HepG2 (cell line): ENCODE results near the gene PLIN1. TPM values are rescaled to one million over a fixed set of nuclear protein-coding genes. Genes with fewer than 3 reads are reported as not detected.

ENCODE experiments used
- ATAC-seq: fragments of 200-7000 bp; cut with Tn5 transposase; 3 replicates; pipeline ENCODE4 v1.9.1; 2020; ENCODE audit warnings: mild to moderate bottlenecking, moderate library complexity
- BruUV-seq: library from RNA; stranded (reverse); fragments of 400-500 nt; replicated peaks from 2 replicates; lab custom pipeline; 2021; lab: Mats Ljungman, UMichigan
- CTCF ChIA-PET: fragments of 300-600 bp; formaldehyde crosslinking; extraction: SDS; loops from one replicate; lab custom pipeline; 2021; ENCODE audit warnings: low total read pairs, inconsistent platforms, low intra/inter-chr PET ratio; lab: Yijun Ruan, JAX
- POLR2A ChIA-PET: fragments of 350-600 bp; sonication (Branson Sonifier 250); formaldehyde crosslinking; loops from one replicate; lab custom pipeline; 2020; ENCODE audit warnings: antibody characterized with exemption, inconsistent platforms; lab: Yijun Ruan, JAX
- DNase-seq: peaks from one replicate; pipeline ENCODE4 v3.0.0-alpha.2; 2015; ENCODE audit warnings: low spot score
- FAIRE-seq: peaks from 3 replicates; lab custom pipeline; 2011; peaks lifted over from hg19 to GRCh38; lab: Jason Lieb, UNC
- H2AFZ ChIP-seq: one replicate; pipeline ENCODE4 v1.6.1; 2011; ENCODE audit warnings: low read length, inconsistent platforms
- H3K27ac ChIP-seq: fragments of 300-600 bp; 3 replicates; pipeline ENCODE4 v1.8.0; 2011; ENCODE audit warnings: mixed run types, mild to moderate bottlenecking, mixed read lengths, low read length, inconsistent platforms; ENCODE audit not compliant: insufficient read depth; ENCODE audit errors: extremely low read length
- H3K27me3 ChIP-seq, 2 experiments: fragments of 200-600 bp in 1 of 2; 2 replicates in 1 of 2; 3 replicates in 1 of 2; pipeline versions ENCODE4 v1.6.0 to v1.8.0; 2011; ENCODE audit warnings: low read length in 2 of 2, mild to moderate bottlenecking in 2 of 2, moderate library complexity in 2 of 2, inconsistent platforms in 1 of 2; ENCODE audit not compliant: insufficient read depth in 2 of 2, control insufficient read depth in 1 of 2
- H3K36me3 ChIP-seq, 2 experiments: fragments of 200-600 bp in 1 of 2; replicated peaks in 1 of 2; 2 replicates in 1 of 2; 3 replicates in 1 of 2; pipeline versions ENCODE4 v1.5.1 to v1.8.0; 2011; ENCODE audit warnings: low read length in 2 of 2, inconsistent platforms in 1 of 2; ENCODE audit not compliant: insufficient read depth in 2 of 2, control insufficient read depth in 1 of 2
- H3K4me1 ChIP-seq: 2 replicates; pipeline ENCODE4 v1.5.1; 2012; ENCODE audit warnings: low read length, inconsistent platforms; ENCODE audit not compliant: insufficient read depth
- H3K4me2 ChIP-seq: 2 replicates; pipeline ENCODE4 v1.6.0; 2011; ENCODE audit warnings: low read depth, low read length, inconsistent platforms
- H3K4me3 ChIP-seq, 3 experiments: fragments of 200-600 bp in 1 of 3; sonication (generic), shearing (Covaris generic) in 1 of 3; replicated peaks in 1 of 3; 2 replicates each; pipeline ENCODE4 v1.5.1; 2011 to 2016; ENCODE audit warnings: low read length in 3 of 3, inconsistent platforms in 2 of 3, low read depth in 2 of 3, mild to moderate bottlenecking in 2 of 3, control low read depth in 1 of 3, mixed read lengths in 1 of 3; ENCODE audit not compliant: insufficient read depth in 1 of 3
- H3K79me2 ChIP-seq: one replicate; pipeline ENCODE4 v1.6.1; 2011; ENCODE audit warnings: low read length, inconsistent platforms; ENCODE audit not compliant: insufficient read depth
- H3K9ac ChIP-seq: 2 replicates; pipeline ENCODE4 v1.6.0; 2011; ENCODE audit warnings: mild to moderate bottlenecking, low read depth, low read length, inconsistent platforms; ENCODE audit not compliant: insufficient read depth
- H3K9me3 ChIP-seq: 2 replicates; pipeline ENCODE4 v1.5.1; 2012; ENCODE audit warnings: mild to moderate bottlenecking, low read length
- H4K20me1 ChIP-seq: 2 replicates; pipeline ENCODE4 v1.6.0; 2011; ENCODE audit warnings: inconsistent platforms, mild to moderate bottlenecking, low read length, moderate library complexity; ENCODE audit not compliant: insufficient read depth
- AGO2 ChIP-seq: fragments of 200-400 bp; formaldehyde crosslinking; optimal IDR thresholded peaks from 2 replicates; pipeline ENCODE3; 2017; ENCODE audit warnings: mild to moderate bottlenecking, low read depth, low read length, moderate library complexity
- MXI1 ChIP-seq: IDR thresholded peaks from 3 replicates; pipeline ENCODE4 v1.6.1; 2012; ENCODE audit warnings: low read depth, low read length, inconsistent platforms, borderline replicate concordance
- RARA ChIP-seq: IDR thresholded peaks from 2 replicates; pipeline ENCODE4 v1.6.1; 2016; ENCODE audit warnings: missing genetic modification reagents, missing compliant biosample characterization
- ZNF629 ChIP-seq: sonication (generic); formaldehyde crosslinking; conservative IDR thresholded peaks from 2 replicates; pipeline ENCODE4 v1.5.0; 2020; ENCODE audit warnings: missing genetic modification reagents
- WGBS: methylation state at CpG from one replicate; pipeline ENCODE4 v1.1.6; 2017; ENCODE audit warnings: low lambda C conversion rate; 5-methylcytosine and 5-hydroxymethylcytosine counted together
- in situ Hi-C: cut with HindIII; loops from 2 replicates; pipeline ENCODE4 v1.10.0; 2017; ENCODE audit warnings: low pct_unique_long_range_greater_than_20kb; ENCODE audit not compliant: extremely low pct_ligation_motif_present
- intact Hi-C: fragments of 100-400 bp; cut with micrococcal nuclease; formaldehyde crosslinking; loops from one replicate; pipeline ENCODE4 v1.10.0; 2022; ENCODE audit not compliant: unreplicated experiment
- polyA plus RNA-seq, 8 experiments: library from polyadenylated mRNA; depleted of rRNA in 3 of 8; stranded (reverse) in 7 of 8; unstranded in 1 of 8; fragments of >200 nt; fragmentation: Illumina TruSeq in 4 of 8; extraction: Trizol in 4 of 8; gene quantifications; 2 replicates each; pipeline versions ENCODE4 v1.2.1 to v1.2.3, GENCODE V29; 2011 to 2016; ENCODE audit warnings: low read depth in 4 of 8, missing spikeins in 1 of 8, mixed read lengths in 1 of 8; ENCODE audit not compliant: insufficient read depth in 1 of 8
- total RNA-seq, 5 experiments: library from RNA; depleted of rRNA; stranded (reverse); fragments of >200 nt; fragmentation: Illumina TruSeq; extraction: Trizol; gene quantifications; 2 replicates each; pipeline ENCODE4 v1.2.3, GENCODE V29; 2016; ENCODE audit warnings: low read depth in 1 of 5

The PLIN1 gene
- total and polyA plus RNA-seq, 2 of the 13 experiments (the other 11 are each of a cell fraction or from before 2014, with no cell fraction given), result 0.74 to 1.2 TPM

DNA sequence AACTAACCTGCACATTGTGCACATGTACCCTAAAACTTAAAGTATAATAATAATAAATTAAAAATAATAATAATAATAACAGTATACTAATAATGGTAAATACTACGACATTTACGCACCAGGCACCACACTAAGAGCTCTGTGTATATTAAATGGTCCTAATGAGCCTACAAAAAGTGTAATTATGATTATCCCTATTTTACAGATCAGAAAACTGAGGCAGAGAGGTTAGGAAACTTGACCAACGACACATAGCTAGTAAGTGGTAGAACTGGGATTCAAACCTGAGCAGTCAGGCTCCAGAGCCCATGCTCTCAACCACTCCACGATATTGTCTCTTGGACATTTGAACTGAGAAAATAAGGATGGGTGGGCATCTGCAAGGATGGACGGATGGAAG is 38.9 kb downstream of the PLIN1 start:
- peaks cover 0 to 2% of the 10 kb centered on the region in 2 experiments; a peak in 1 of 5 replicates for H3K36me3 ChIP-seq
- no peak overlapping the region for H3K27ac ChIP-seq
- H2AFZ ChIP-seq, result no peak overlapping the region
- H3K9me3 ChIP-seq, result no peaks in the 10 kb centered on the region
- WGBS, result 98% methylated on average over 5 of the region's 5 CpGs
- DNase-seq, result no peak
- no peaks in the 10 kb centered on the region for H3K27me3 ChIP-seq
- H3K4me1 ChIP-seq, result no peaks in the 10 kb centered on the region
- TF ChIP-seq RARA (CRISPR knock-in tag) (no peak), ZNF629 (CRISPR knock-in tag) (peak; percentile 63)
- BruUV-seq, result no TSS peak
- intact Hi-C loops (no loop called here), in situ Hi-C loops (no loop called here)
- ChIA-PET CTCF (no interaction called here), POLR2A (no interaction called here)
- H3K9ac ChIP-seq, result no peak overlapping the region
- no peaks in the 10 kb centered on the region for H3K79me2 ChIP-seq
- no peak overlapping the region for H3K4me2 ChIP-seq
- no peak for ATAC-seq
- no peak overlapping the region for H3K4me3 ChIP-seq
- H4K20me1 ChIP-seq, result no peaks in the 10 kb centered on the region
- no peak for FAIRE-seq

DNA sequence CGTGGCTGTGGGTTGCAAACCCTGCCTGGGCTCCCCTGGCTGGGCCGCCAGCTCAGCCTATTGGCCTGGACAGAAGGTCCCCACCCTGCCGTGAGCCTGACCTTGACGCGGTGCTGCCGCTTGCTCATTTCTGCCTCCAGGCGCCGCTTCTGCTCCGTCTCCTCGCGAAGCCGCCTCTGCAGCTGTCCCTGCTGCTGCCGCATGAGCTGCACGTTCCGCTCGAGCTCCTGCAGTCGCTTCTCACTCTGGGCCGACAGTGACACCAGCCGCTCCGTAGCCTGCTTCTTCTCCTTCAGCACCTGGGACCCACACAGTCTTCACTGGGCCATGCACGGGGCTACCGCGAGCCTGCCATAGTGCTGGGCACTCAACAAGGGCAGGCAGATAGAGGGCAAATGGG is 45.6 kb downstream of the PLIN1 start:
- Histone ChIP-seq H3K27me3 (no peaks in the 10 kb centered on the region), H3K79me2 (no peaks in the 10 kb centered on the region), H3K4me1 (no peaks in the 10 kb centered on the region), H3K36me3 (peaks cover 19 to 39% of the 10 kb centered on the region in 2 experiments; a peak in 4 of 5 replicates), H2AFZ (no peak overlapping the region), H3K9me3 (no peaks in the 10 kb centered on the region), H3K4me3 (no peak overlapping the region), H4K20me1 (no peaks in the 10 kb centered on the region), H3K4me2 (no peak overlapping the region), H3K27ac (no peak overlapping the region), H3K9ac (no peak overlapping the region)
- ChIA-PET POLR2A (no interaction called here), CTCF (no interaction called here)
- intact Hi-C loops, result no loop called here
- TF ChIP-seq MXI1 (no peak), AGO2 (peak; percentile 17)
- no TSS peak for BruUV-seq
- FAIRE-seq (no peak), ATAC-seq (peak; percentile 8; the same call in 2 of the 3 replicates), DNase-seq (no peak)
- WGBS, result 92% methylated on average over 22 of the region's 23 CpGs
- in situ Hi-C loops, result no loop called here
